ENCODE results near the gene ANO6.

- TF ChIP-seq POLR2A (IDR thresholded peaks at IDR 0.05) = no peak
- no peak for TF ChIP-seq CTCF (IDR thresholded peaks at IDR 0.05)
- TF ChIP-seq POLR2AphosphoS5 (IDR thresholded peaks at IDR 0.05) = no peak
These were observed 123.1 kb downstream of the ANO6 start for GRCh38 chr12:45339035-45339434.

All from breast epithelium (tissue), 3 donors.